Endodermal cell (in vitro differentiated cells): ENCODE results near the gene NUB1. TPM values are rescaled to one million over a fixed set of nuclear protein-coding genes. Genes with fewer than 3 reads are reported as not detected.

Experiments used
- DNase-seq: peaks from one replicate; pipeline ENCODE4 v3.0.0-alpha.2; 2017
- H3K27ac ChIP-seq: 2 replicates; pipeline ENCODE4 v1.5.1; 2013; ENCODE audit warnings: mild to moderate bottlenecking, low read depth, low read length, moderate library complexity
- H3K27me3 ChIP-seq: 2 replicates; pipeline ENCODE4 v1.6.1; 2013; ENCODE audit warnings: mild to moderate bottlenecking, low read length, moderate library complexity; ENCODE audit not compliant: insufficient read depth, control insufficient read depth, poor library complexity, severe bottlenecking
- H3K36me3 ChIP-seq: 2 replicates; pipeline ENCODE4 v1.7.0; 2013; ENCODE audit warnings: mild to moderate bottlenecking, low read length, moderate library complexity; ENCODE audit not compliant: control insufficient read depth, insufficient read depth
- H3K4me1 ChIP-seq: one replicate; pipeline ENCODE4 v1.7.0; 2013; ENCODE audit warnings: low read length; ENCODE audit not compliant: control insufficient read depth, insufficient read depth
- H3K4me3 ChIP-seq: 2 replicates; pipeline ENCODE4 v1.5.1; 2013; ENCODE audit warnings: mild to moderate bottlenecking, low read length, moderate library complexity
- H3K9ac ChIP-seq: 2 replicates; pipeline ENCODE4 v1.6.1; 2013; ENCODE audit warnings: mild to moderate bottlenecking, low read length, moderate library complexity; ENCODE audit not compliant: poor library complexity, severe bottlenecking; ENCODE audit errors: extremely low read depth
- H3K9me3 ChIP-seq: 2 replicates; pipeline ENCODE4 v1.6.1; 2013; ENCODE audit warnings: mild to moderate bottlenecking, low read length, moderate library complexity; ENCODE audit not compliant: control insufficient read depth
- H3K27ac Mint-ChIP-seq: 2 replicates; pipeline ENCODE4 v1.8.0; 2020; ENCODE audit warnings: mixed read lengths
- H3K27me3 Mint-ChIP-seq: 2 replicates; pipeline ENCODE4 v1.8.0; 2021; ENCODE audit warnings: mild to moderate bottlenecking, mixed read lengths; ENCODE audit not compliant: insufficient read depth
- H3K36me3 Mint-ChIP-seq: 2 replicates; pipeline ENCODE4 v1.8.0; 2020; ENCODE audit warnings: low read depth, mixed read lengths
- H3K4me1 Mint-ChIP-seq: 2 replicates; pipeline ENCODE4 v1.8.0; 2020; ENCODE audit warnings: mixed read lengths
- H3K4me3 Mint-ChIP-seq: 2 replicates; pipeline ENCODE4 v1.8.0; 2020; ENCODE audit warnings: mild to moderate bottlenecking, moderate library complexity, mixed read lengths
- H3K9me3 Mint-ChIP-seq: 2 replicates; pipeline ENCODE4 v1.8.0; 2020; ENCODE audit warnings: mild to moderate bottlenecking, mixed read lengths
- CTCF ChIP-seq: fragments of 200-600 bp; sonication (generic); conservative IDR thresholded peaks from 2 replicates; pipeline ENCODE4 v1.5.0; 2021; ENCODE audit warnings: antibody characterized with exemption, mild to moderate bottlenecking
- WGBS, 2 experiments: methylation state at CpG; one replicate each; pipeline versions ENCODE4 v1.1.5 to v1.1.7; 2013; ENCODE audit warnings: missing lambda C conversion rate in 2 of 2, mixed read lengths in 1 of 2; ENCODE audit not compliant: insufficient coverage in 1 of 2, insufficient read length in 1 of 2; 5-methylcytosine and 5-hydroxymethylcytosine counted together
- total RNA-seq, 2 donors: library from RNA; stranded (reverse); fragmentation: NEBNext Ultra II Directional in 1 of 2; extraction: Animal tissue kit (Norgen Biotek cat#: 25700) in 1 of 2; gene quantifications; 2 replicates in 1 of 2; 3 replicates in 1 of 2; pipeline ENCODE4 v1.2.1, GENCODE V29; 2021

Gene NUB1
- total RNA-seq, 2 donors from 2014 or later, result 50.2 to 64.7 TPM

- TF ChIP-seq CTCF, result no peak
- H3K9ac ChIP-seq, result peak overlapping the region; percentile 77
Observed at GRCh38 chr7:151408498-151408838, 66.9 kb downstream of the NUB1 start.

GRCh38 chr7:151408839-151409666 is 67.4 kb downstream of the NUB1 start:
- WGBS, 2 experiments, result 2 to 3% methylated on average over 20 to 61 of the region's 61 CpGs
- DNase-seq, result peak; percentile 83
- peak overlapping the region; percentile 83 for H3K27ac Mint-ChIP-seq

More at GRCh38 chr7:151408498-151408838, 66.9 kb downstream of the NUB1 start:
- Mint-ChIP-seq H3K36me3 (peaks cover 39% of the 10 kb centered on the region), H3K9me3 (no peaks in the 10 kb centered on the region), H3K27ac (peak overlapping the region; percentile 83), H3K4me3 (peak overlapping the region; percentile 76), H3K27me3 (peaks cover 9% of the 10 kb centered on the region), H3K4me1 (peaks cover 33% of the 10 kb centered on the region)
- Histone ChIP-seq H3K36me3 (peaks cover 12% of the 10 kb centered on the region), H3K4me1 (peaks cover 12% of the 10 kb centered on the region), H3K9me3 (no peaks in the 10 kb centered on the region), H3K27ac (no peak overlapping the region), H3K4me3 (peak overlapping the region; percentile 92), H3K27me3 (no peaks in the 10 kb centered on the region)
- no peak for DNase-seq
- 74 to 83% methylated on average over 7 of the region's 7 CpGs for WGBS, 2 experiments

More at GRCh38 chr7:151408839-151409666, 67.4 kb downstream of the NUB1 start:
- Histone ChIP-seq H3K4me3 (peak overlapping the region; percentile 92), H3K27ac (no peak overlapping the region), H3K9me3 (no peaks in the 10 kb centered on the region), H3K27me3 (no peaks in the 10 kb centered on the region), H3K4me1 (peaks cover 12% of the 10 kb centered on the region), H3K36me3 (peaks cover 12% of the 10 kb centered on the region), H3K9ac (peak overlapping the region; percentile 77)
- TF ChIP-seq CTCF, result no peak
- Mint-ChIP-seq H3K4me3 (peak overlapping the region; percentile 76), H3K27me3 (peaks cover 9% of the 10 kb centered on the region), H3K9me3 (no peaks in the 10 kb centered on the region), H3K4me1 (peaks cover 30% of the 10 kb centered on the region), H3K36me3 (peaks cover 39% of the 10 kb centered on the region)
